ENCODE results near the gene SF3B1.

The SF3B1 gene

GRCh38 chr2:197359859-197360258 is 75.0 kb downstream of the SF3B1 start:
- DNase-seq (ENCODE audit: low spot score), result no peak

GRCh38 chr2:197358931-197359330 is 75.9 kb downstream of the SF3B1 start:
- no peak for TF ChIP-seq CTCF (IDR thresholded peaks at IDR 0.05; ENCODE audit: extremely low read depth, missing control alignments)
- no peak for DNase-seq (ENCODE audit: low spot score)

More at GRCh38 chr2:197359859-197360258, 75.0 kb downstream of the SF3B1 start:
- TF ChIP-seq CTCF (IDR thresholded peaks at IDR 0.05; ENCODE audit: extremely low read depth, missing control alignments), result no peak

GRCh38 chr2:197357986-197358385 is 76.8 kb downstream of the SF3B1 start:
- DNase-seq (ENCODE audit: low spot score), result no peak
- TF ChIP-seq CTCF (IDR thresholded peaks at IDR 0.05; ENCODE audit: extremely low read depth, missing control alignments), result no peak

- no peak for DNase-seq (ENCODE audit: low spot score)
- TF ChIP-seq CTCF (IDR thresholded peaks at IDR 0.05; ENCODE audit: extremely low read depth, missing control alignments), result no peak
Observed at GRCh38 chr2:197356136-197356535, 78.7 kb downstream of the SF3B1 start.

- TF ChIP-seq CTCF (IDR thresholded peaks at IDR 0.05; ENCODE audit: extremely low read depth, missing control alignments), result no peak
- no peak for DNase-seq (ENCODE audit: low spot score)
Observed at GRCh38 chr2:197354169-197354558, 80.7 kb downstream of the SF3B1 start.

GRCh38 chr2:197353393-197354168 is 81.2 kb downstream of the SF3B1 start:
- TF ChIP-seq CTCF (IDR thresholded peaks at IDR 0.05; ENCODE audit: extremely low read depth, missing control alignments), result no peak
- DNase-seq (ENCODE audit: low spot score), result no peak

- TF ChIP-seq CTCF (IDR thresholded peaks at IDR 0.05; ENCODE audit: extremely low read depth, missing control alignments), result no peak
- DNase-seq (ENCODE audit: low spot score), result no peak
Observed at GRCh38 chr2:197349699-197350098, 85.1 kb downstream of the SF3B1 start.

Measured in GM20000 (cell line).